Right lobe of liver (tissue), 4 donors: ENCODE measurements around the gene STK17A.

Experiments used
- POLR2A ChIP-seq: fragments of 450-650 bp; IDR thresholded peaks from one replicate; pipeline ENCODE4 v1.6.1; 2017; ENCODE audit warnings: antibody characterized with exemption, mild to moderate bottlenecking
- TF ChIP-seq, protein P1 (sequence below), 4 donors: fragments of 200-600 bp in 3 of 4; fragments of 450-650 bp in 1 of 4; IDR thresholded peaks; one replicate each; pipeline versions ENCODE4 v1.5.1 to v1.8.0; 2016 to 2022; ENCODE audit warnings: antibody characterized with exemption in 4 of 4, mild to moderate bottlenecking in 2 of 4
- donor health status: DM: no; HTN: no; CAD: no.
- donor health status: DM: no; HTN: no; CAD: no.
- donor health status: DM: no; HTN: yes; CAD: no.

GRCh38 chr7:43634384-43634783 is 51.5 kb downstream of the STK17A start:
- TF ChIP-seq, protein P1, sequence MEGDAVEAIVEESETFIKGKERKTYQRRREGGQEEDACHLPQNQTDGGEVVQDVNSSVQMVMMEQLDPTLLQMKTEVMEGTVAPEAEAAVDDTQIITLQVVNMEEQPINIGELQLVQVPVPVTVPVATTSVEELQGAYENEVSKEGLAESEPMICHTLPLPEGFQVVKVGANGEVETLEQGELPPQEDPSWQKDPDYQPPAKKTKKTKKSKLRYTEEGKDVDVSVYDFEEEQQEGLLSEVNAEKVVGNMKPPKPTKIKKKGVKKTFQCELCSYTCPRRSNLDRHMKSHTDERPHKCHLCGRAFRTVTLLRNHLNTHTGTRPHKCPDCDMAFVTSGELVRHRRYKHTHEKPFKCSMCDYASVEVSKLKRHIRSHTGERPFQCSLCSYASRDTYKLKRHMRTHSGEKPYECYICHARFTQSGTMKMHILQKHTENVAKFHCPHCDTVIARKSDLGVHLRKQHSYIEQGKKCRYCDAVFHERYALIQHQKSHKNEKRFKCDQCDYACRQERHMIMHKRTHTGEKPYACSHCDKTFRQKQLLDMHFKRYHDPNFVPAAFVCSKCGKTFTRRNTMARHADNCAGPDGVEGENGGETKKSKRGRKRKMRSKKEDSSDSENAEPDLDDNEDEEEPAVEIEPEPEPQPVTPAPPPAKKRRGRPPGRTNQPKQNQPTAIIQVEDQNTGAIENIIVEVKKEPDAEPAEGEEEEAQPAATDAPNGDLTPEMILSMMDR (IDR thresholded peaks at IDR 0.05): no peak
- no peak for TF ChIP-seq POLR2A
